Right kidney (tissue), 1 donor: ENCODE results near the gene URI1.

Source experiments
- DNase-seq: peaks from one replicate; pipeline ENCODE4 v3.0.0-alpha.2; 2016

URI1 gene

DNA sequence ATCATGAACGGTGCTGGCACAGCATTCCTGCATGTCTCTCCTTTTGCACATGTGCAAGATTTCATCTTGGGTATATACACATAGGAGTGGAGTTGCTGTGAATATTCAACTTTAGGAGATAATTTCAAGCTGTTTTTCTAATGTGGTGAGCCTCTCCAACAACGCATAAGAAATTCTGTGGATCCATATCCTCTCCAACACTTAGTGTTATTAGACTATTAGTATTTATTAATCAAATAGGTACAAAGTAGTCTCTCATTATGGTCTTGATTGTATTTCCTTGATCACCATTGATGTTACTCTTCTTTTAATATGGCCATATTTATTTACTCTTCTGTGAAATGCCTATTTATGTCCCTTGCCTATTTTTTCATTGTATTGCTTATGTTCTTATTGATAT lies 114.5 kb downstream of the URI1 start:
- DNase-seq = no peak

- DNase-seq = no peak
Observed at GRCh38 chr19:30059741-30060457, 117.9 kb downstream of the URI1 start.

DNA sequence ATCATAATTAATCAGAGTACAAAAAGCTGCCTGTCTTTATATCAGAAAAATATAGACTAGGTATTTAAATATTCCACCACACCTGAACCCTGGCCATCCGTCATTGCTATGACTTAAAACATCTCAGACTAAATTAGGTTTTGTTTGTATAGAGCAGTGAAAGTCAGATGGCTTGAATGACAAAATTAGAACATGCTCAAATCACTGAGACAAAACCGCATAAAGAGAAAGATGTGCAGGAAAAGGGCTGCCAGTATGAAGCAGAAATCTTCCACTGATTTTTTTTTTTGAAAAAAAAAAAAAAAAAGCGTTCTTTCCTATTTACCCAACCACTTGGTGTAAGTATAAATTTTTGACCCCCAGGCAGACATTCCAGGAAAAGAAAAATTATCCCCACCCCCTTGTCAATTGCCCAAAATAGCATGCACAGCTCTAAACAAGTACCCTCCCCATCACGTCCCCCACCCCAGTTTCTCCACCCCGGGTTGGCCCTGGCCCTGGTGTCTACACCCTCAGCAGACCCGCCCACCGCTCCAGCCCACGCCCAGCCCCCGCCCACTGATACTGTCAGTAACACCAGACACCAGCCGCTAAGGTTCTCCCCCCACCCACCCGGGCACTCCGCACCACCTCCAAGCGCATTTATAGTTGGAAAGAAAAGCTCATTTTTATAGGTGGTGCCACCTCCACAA lies 118.6 kb downstream of the URI1 start:
- no peak for DNase-seq

DNA sequence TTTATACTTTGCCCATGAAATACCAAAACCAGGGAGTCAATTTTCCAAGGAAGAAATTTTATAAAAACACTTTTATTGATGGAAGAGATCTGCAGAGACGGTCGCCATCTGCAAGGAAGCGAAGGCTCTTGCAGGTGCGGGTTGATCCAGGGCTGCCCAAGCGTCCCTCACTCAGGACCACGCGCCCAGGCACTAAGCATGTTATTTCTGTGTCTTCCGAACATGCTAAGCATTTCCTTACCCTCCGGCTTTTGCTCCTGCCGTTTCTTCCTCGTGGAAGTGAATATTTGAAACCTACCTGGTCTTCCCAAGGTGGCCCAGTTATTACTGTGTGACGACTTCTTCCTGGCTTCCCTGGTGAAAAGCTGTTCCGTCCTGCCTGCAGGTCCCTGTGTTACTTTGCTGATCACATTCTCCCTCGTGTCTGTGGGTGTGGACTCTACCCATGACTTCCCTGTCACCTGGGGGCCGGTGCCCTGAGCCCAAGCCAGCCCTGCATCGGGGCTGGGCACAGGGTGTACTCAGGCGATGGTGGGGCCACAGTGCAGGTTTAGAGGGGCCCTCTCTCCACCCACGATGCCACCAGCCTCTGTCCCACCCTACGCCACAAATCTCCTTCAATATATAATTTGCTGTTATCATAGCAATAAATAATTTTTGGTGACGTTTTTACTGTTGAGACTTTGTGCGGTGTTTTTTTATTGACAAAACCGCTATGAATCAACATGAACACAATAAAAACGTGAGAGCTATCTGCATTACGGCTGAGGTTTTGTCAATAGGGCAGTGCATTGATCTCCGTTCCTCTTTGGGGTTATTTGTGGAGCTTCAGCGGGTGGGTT lies 119.4 kb downstream of the URI1 start:
- DNase-seq = no peak

- no peak for DNase-seq
Observed at GRCh38 chr19:30062065-30062906, 120.2 kb downstream of the URI1 start.

DNA sequence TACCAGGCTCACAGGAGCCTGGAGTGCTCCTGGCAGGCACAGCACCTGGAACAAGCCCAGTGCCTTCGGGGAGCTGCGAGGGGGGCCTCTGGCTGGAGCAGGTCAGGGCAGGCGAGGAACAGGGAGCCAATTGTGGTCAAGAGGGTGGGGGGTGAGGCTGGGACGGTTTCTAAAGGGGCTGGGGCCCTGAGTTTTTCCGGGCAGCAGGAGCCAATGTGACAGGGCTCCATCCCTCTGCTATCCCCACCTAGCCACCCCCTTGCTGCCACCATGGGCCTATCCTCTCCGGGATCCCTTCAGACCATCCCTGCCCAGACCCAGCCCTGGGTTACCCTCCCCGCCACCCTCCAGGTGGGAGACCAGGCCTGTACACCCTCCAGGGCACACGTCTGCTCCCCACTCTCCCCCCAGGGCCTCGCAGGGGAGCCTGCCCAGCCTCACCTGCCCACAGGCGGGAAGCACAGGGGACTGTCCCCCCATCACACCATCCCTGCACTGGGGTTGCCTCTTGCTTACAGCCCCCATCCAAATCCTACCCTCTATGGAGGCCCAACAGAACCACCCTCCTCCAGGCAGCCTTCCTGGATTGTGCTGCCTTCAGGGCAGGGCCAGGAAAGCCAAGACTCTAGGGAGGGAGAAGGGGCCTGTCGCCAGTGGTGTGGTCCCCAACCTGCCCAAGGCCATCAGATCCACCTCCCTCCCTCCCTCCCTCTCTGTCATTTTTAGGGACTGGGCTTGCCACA lies 121.0 kb downstream of the URI1 start:
- no peak for DNase-seq

DNA sequence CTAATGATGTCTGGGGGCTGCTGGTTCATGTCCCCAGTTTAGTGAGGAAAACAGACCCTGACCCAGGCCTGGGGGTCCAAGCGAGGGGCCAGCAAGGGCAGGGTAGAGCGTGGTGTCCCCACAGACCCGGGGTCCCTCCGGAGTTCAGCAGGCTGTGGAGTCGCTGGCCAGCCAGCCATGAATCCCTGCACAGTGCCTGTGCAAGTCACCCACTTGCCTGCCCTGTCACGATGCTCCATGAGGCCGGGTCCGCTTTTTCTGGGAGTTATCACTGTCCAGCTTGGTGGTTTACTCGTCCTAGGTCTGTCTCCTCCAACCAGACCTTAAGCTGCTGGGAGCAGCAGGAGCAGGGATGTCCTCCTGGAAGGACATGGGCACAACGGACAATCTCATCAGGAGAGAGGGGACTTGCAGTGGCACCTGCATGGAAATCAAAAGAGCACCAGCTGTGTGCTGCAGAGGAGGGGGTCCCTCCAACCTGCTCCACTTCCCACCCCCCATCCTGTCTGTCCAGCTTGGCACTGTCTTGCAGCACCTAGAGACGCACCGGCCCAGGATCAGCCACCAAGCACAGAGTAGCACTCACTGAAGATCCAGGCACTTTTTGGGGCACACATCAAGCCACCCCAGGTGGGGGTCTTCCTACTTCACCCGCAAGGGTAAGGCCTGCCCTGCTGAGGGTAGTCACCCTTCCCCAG lies 121.8 kb downstream of the URI1 start:
- DNase-seq = no peak

- DNase-seq = no peak
Observed at GRCh38 chr19:30064348-30064699, 122.3 kb downstream of the URI1 start.

DNA sequence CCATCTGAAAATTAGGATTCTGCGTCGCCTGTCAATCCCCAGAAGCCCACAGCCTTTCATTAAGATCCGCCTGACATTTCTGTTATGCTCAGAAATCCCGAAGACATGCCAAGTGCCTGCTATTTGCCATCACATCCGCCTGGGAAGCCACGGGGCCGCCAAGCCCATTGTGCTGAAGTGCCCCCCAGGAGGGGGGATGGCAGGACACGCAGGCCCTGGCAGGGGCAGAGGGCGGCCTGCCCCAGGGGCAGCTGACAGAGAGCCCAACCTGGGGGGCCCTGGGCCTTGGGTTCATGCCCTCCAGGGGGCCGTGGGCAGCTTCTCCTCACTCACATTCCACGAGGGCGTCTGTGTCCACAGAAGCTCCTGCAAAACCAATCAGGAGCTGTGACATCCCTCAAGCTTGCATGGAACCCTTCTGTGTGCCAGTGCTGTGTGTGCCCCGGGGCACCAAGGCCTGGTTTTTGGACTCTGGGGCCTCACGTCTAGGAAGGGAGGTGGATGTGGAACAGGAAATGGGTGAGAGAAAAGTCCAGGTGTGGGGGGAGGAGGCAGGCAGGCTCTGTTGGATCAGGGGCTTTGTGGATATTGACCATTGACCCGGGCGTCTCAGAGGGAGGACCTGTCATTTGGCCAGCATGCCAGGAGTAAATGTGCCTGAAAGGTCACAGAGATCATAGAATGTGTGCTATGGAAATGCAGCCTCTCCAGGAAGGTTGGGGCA lies 122.9 kb downstream of the URI1 start:
- no peak for DNase-seq

- DNase-seq = no peak
Observed at GRCh38 chr19:30065680-30066606, 123.9 kb downstream of the URI1 start.
